Skeletal muscle tissue (tissue), 4 donors: ENCODE measurements around the gene FYCO1. TPM values are rescaled to one million over a fixed set of nuclear protein-coding genes. Genes with fewer than 3 reads are reported as not detected.

Experiments used
- H3K27ac ChIP-seq: one replicate; pipeline ENCODE4 v1.7.0; 2013; ENCODE audit warnings: mild to moderate bottlenecking, low read depth, low read length, inconsistent platforms
- H3K27me3 ChIP-seq, 3 donors: one replicate each; pipeline ENCODE4 v1.7.0; 2013; ENCODE audit warnings: low read length in 3 of 3; ENCODE audit not compliant: control insufficient read depth in 3 of 3, insufficient read depth in 3 of 3
- H3K36me3 ChIP-seq, 3 donors: one replicate each; pipeline ENCODE4 v1.7.0; 2013; ENCODE audit warnings: low read length in 3 of 3; ENCODE audit not compliant: control insufficient read depth in 3 of 3, insufficient read depth in 3 of 3
- H3K4me1 ChIP-seq, 3 donors: one replicate each; pipeline ENCODE4 v1.7.0; 2013; ENCODE audit warnings: low read length in 3 of 3, mild to moderate bottlenecking in 3 of 3; ENCODE audit not compliant: control insufficient read depth in 3 of 3, insufficient read depth in 3 of 3
- H3K4me3 ChIP-seq, 3 donors: one replicate each; pipeline ENCODE4 v1.7.0; 2013; ENCODE audit warnings: low read length in 3 of 3
- H3K9ac ChIP-seq, 3 donors: one replicate each; pipeline ENCODE4 v1.7.0; 2013; ENCODE audit warnings: low read length in 3 of 3, mild to moderate bottlenecking in 3 of 3, moderate library complexity in 2 of 3, low read depth in 1 of 3
- H3K9me3 ChIP-seq, 3 donors: one replicate each; pipeline ENCODE4 v1.7.0; 2013; ENCODE audit warnings: low read length in 3 of 3; ENCODE audit not compliant: control insufficient read depth in 3 of 3
- total RNA-seq: library from RNA; depleted of rRNA; stranded (reverse); fragments of >200 nt; gene quantifications from one replicate; pipeline ENCODE4 v1.2.3, GENCODE V29; 2014
- donor health status: Osteomylitis.

Gene FYCO1
- total RNA-seq, 1 donor from 2014 or later: 16.7 TPM

DNA sequence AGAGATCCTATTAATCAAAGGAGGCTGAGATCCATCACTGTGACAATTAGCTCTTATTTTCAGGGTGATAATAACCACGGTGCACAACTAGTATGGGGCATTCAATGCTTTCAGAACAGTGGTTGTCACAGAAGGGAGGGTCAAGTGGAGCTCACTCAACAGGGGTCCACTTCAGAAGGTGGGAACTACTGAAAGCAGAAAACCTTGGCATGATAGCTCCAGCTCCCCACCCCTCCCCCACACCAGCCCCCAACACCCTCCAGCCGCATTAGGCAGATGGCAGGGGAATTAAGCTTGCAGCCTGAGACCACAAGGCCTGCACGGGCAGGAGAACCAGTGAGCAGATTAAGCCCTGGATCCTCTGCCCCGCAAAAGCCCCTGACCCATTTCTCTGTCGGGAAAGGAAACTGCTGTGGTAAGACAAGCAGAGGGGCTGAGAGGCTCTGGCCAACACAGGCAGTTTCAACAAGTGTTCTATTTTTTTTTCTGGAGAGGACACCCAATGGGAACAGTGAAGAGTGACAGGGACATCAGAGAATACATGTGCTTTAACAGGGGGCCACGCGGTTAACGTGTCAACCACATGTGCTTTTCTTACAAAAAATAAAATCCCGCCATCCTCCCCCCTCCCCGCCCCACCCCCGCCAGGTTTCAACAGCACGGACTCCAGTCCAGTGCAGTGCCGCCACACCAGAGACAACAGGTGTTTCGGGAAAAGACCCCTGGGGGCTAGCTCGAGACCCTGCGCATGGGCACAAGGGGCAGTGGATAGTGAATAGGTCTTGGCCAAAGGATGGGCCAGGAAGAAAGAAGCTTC, 997 bp downstream of the FYCO1 start:
- peaks cover 48 to 60% (median 51%) of the 10 kb centered on the region in 3 donors for H3K4me1 ChIP-seq
- H3K4me3 ChIP-seq: peak overlapping the region; percentile 92 to 93 (median 93)
- H3K27ac ChIP-seq: peak overlapping the region; percentile 99
- H3K9ac ChIP-seq: peak overlapping the region; percentile 97 to 100 (median 99)
- peaks cover 0 to 2% (median 0%) of the 10 kb centered on the region in 3 donors for H3K36me3 ChIP-seq
- no peaks in the 10 kb centered on the region for H3K9me3 ChIP-seq
- H3K27me3 ChIP-seq: no peaks in the 10 kb centered on the region

DNA sequence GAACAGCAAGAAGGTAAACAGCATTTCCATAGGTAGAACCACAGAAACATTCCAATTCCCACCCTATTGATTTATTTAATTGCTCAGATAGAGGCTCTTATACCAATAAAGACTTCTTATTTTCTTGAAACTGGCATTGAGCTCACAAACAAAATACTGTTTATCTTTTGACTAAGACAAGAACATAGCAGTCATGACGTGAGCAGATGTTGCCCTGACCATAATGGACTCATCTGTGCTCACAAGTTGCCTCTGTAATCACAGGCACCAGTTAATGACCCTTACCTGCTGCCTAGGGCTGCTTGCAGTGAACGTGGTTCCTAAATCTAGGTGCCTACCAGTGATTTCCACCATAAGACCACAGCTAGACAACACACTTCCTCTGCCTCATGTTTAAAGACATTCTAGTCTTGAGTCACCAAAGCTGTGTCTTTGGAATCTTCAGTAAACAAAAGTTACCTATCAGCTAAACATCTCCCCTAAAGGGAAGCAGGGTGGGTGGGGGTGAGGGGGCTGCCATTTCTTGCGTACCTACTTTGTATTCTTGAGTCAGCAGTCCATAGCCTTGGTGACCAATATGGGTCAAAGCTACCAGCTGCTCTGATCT, 2.1 kb downstream of the FYCO1 start:
- Histone ChIP-seq H3K27ac (peak overlapping the region; percentile 99), H3K4me1 (peaks cover 59 to 71% (median 62%) of the 10 kb centered on the region in 3 donors)

DNA sequence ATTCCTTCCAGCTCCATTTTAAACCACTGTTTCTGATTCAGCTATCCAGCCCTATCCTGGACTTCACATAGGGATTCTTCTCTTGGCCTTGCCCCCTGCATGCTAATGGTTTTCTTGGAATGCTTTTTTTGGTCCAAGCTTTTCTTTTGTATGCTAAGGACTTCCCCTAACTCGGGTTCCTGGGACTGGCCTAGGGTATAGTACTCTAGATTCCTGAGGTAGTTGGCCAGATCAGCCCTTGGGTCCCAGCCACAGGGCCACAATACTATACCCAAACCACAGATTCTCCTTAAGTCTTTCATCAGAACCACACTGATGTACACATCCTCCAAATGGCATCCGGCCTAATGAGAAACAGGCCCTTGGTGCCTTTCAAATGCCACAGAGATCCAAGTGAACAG, 2.8 kb downstream of the FYCO1 start:
- H3K36me3 ChIP-seq: peaks cover 0 to 2% (median 0%) of the 10 kb centered on the region in 3 donors
- H3K27me3 ChIP-seq: no peaks in the 10 kb centered on the region
- no peaks in the 10 kb centered on the region for H3K9me3 ChIP-seq
- H3K9ac ChIP-seq: peak overlapping the region; percentile 51 to 58 (median 57)
- H3K27ac ChIP-seq: peak overlapping the region; percentile 99
- H3K4me1 ChIP-seq: peaks cover 66 to 78% (median 69%) of the 10 kb centered on the region in 3 donors
- peak overlapping the region in 2 of 3 donors; percentile 38 to 58 for H3K4me3 ChIP-seq

More for the DNA sequence above, 2.1 kb downstream of the FYCO1 start:
- H3K4me3 ChIP-seq: peak overlapping the region in 2 of 3 donors; percentile 54 to 58
- peaks cover 0 to 2% (median 0%) of the 10 kb centered on the region in 3 donors for H3K36me3 ChIP-seq
- peak overlapping the region in 1 of 3 donors; percentile 58 for H3K9ac ChIP-seq
- H3K9me3 ChIP-seq: no peaks in the 10 kb centered on the region
- no peaks in the 10 kb centered on the region for H3K27me3 ChIP-seq

DNA sequence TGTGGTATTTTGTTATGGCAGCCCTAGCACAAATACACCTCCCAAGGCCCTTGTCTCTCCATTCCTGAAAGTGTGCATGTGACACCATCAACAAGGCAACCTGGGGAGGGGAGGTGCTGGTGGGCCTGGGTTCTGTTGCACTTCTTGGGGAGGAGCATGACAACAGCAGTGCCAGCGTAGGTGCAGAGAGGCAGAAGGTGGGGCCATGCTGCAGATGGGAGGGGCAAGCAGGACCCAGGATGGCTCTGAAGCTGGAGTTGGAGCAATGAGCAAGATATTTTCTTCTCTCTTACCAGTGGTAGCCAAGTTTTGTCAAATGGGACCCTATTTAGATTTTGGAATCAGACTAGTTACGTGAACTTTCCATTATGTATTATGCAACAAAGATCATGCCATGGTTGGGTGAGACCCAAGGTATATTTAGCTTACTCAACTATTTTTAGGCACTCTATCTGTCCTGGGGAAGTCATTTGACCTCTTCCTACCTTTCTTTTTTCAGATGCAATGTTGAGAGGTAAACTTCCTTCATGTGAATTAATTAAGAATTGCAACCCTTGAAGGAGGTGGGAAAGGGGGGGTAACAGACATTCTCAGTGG, 3.4 kb downstream of the FYCO1 start:
- Histone ChIP-seq H3K4me1 (peaks cover 72 to 84% (median 75%) of the 10 kb centered on the region in 3 donors), H3K9me3 (no peaks in the 10 kb centered on the region), H3K36me3 (peaks cover 0 to 2% (median 0%) of the 10 kb centered on the region in 3 donors), H3K27ac (peak overlapping the region; percentile 99), H3K9ac (peak overlapping the region; percentile 58 to 84 (median 78)), H3K4me3 (peak overlapping the region; percentile 38 to 58 (median 52)), H3K27me3 (no peaks in the 10 kb centered on the region)

DNA sequence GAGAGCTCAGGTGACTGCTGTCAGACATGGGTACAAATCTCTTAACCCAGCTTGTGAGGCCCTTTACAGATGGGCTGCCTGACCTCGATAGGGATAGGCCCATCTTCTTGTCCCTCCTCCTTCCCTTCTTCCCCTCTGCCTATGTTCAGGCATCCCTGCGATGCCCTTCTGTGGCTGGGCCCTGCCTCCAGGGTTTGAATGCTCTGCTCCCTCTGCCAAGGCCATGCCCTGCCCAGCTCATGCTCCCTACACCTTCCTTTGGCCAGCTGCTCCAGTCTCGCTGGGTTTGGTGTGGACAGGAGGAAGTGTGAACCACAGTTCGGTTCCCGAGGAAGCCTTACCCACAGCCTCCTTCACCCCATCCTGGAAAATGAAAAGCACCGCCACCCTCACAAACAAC, 4.3 kb downstream of the FYCO1 start:
- peak overlapping the region in 2 of 3 donors; percentile 41 to 52 for H3K4me3 ChIP-seq
- peak overlapping the region; percentile 99 for H3K27ac ChIP-seq
- H3K9me3 ChIP-seq: no peaks in the 10 kb centered on the region
- peak overlapping the region; percentile 46 to 84 (median 72) for H3K9ac ChIP-seq
- H3K36me3 ChIP-seq: peaks cover 0 to 2% (median 0%) of the 10 kb centered on the region in 3 donors
- peaks cover 79 to 89% (median 83%) of the 10 kb centered on the region in 3 donors for H3K4me1 ChIP-seq
- H3K27me3 ChIP-seq: no peaks in the 10 kb centered on the region

DNA sequence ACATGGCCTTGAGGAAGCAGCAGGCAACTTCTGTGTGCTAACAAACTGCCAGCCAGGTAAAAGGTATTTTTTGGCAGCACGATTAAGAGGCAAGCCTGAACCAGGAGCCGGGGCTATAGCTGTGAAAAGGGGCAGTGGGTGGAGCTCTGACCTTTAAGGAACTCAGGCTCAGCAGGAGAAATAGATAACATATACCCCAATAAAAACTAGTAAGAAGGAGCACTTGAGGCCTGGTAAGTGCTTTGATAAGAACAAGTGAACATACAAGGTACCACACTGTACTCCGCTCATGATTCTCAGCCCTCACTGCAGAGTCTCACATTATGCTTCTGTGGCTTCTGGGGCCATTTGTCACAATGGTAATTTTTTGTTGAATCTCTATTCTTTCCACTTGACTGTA, 5.4 kb downstream of the FYCO1 start:
- Histone ChIP-seq H3K4me3 (peak overlapping the region in 1 of 3 donors; percentile 10), H3K4me1 (peaks cover 83 to 89% (median 88%) of the 10 kb centered on the region in 3 donors), H3K9me3 (no peaks in the 10 kb centered on the region), H3K36me3 (peaks cover 0 to 2% (median 0%) of the 10 kb centered on the region in 3 donors), H3K27ac (peak overlapping the region; percentile 99), H3K9ac (peak overlapping the region; percentile 45 to 92 (median 86)), H3K27me3 (no peaks in the 10 kb centered on the region)

DNA sequence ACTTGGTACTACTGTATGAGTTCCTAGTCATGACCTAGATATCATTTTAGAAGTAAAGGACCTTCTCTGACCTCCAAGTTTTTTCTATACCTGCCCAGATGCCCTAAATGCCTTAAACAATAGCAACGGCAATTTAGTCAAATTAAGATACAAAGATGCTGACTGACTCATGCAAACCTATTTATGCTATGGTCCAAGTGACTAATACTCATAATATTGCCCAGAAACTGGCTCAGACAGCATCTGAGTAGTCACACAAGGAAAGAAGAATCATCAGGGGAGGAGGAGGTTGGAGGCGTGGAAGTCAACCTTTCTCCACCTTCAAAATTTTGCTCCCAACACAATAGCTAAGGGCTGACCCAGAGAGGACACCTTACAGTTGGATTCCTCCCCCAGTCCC, 6.8 kb downstream of the FYCO1 start:
- Histone ChIP-seq H3K27me3 (no peaks in the 10 kb centered on the region), H3K4me3 (peak overlapping the region; percentile 42 to 71 (median 61)), H3K36me3 (peaks cover 0 to 2% (median under 1%) of the 10 kb centered on the region in 3 donors), H3K9ac (peak overlapping the region; percentile 5 to 92 (median 86)), H3K4me1 (peaks cover 91 to 95% (median 95%) of the 10 kb centered on the region in 3 donors), H3K9me3 (no peaks in the 10 kb centered on the region), H3K27ac (peak overlapping the region; percentile 99)

DNA sequence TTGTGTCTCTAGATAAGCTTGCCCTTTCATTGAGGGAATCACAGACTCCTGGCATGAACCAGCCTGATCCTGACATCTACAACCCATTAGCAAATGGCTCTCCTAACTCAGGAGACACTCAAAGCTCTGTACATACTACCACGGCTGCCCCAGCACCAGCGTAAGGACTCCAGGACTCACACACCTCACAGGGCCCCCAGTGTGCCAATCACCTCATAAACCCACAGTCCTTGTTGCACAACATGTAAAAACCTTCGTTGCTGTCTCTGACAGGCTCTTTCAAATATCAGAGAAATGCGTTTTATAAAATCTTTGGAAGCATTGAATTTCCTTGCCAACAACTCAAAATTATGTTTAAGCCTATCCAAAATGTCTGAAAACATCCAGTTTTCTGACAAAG, 7.3 kb downstream of the FYCO1 start:
- Histone ChIP-seq H3K36me3 (peaks cover under 1 to 4% (median 2%) of the 10 kb centered on the region in 3 donors), H3K4me3 (peak overlapping the region; percentile 42 to 71 (median 61)), H3K4me1 (peaks cover 91 to 96% (median 96%) of the 10 kb centered on the region in 3 donors), H3K9ac (peak overlapping the region; percentile 86 to 93 (median 92)), H3K27me3 (no peaks in the 10 kb centered on the region), H3K27ac (peak overlapping the region; percentile 99), H3K9me3 (no peaks in the 10 kb centered on the region)

DNA sequence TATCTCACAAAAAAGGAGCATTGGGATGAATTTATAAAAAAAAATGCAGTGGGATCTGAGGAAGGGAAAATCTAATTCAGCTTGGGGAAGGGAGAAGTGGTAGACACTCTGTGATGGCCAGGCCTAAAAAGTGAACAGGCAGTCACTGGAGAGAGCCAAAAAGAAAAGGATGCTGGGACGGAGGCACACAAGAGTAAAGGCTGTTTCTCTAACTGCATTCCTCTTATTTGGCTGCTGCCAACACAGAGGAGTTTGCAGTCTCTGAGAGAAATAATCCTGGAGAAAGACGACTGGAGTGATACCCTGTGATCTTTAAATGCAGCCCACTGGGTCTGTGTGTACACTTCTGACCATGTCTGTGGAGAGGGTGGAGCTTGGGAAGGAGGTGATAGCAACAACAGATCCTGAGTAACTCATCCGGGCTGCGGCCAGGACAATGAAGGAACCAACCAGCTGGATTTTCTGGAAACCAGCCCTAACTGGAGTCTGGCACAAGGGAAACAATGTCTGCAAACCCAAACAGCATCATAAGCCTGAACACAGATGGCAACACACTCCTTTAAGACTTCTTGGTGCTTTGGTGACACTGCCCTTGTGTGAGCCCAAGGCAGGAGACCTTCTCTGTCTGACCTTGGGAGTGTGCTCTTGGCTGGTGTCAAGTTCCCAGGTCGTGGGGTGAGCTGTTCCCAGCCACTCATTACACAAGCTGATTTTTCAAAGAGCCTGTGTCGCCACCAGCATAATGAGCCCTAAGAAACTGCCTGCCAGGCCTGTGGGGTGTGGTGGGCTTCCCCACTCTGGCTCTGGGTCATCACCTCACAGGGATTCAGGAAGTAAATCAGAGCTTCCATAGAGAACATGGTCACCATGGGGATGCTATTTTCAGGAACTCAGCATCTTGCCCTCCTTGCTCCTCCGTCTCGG, 8.0 kb downstream of the FYCO1 start:
- peak overlapping the region; percentile 99 for H3K27ac ChIP-seq
- H3K9ac ChIP-seq: peak overlapping the region; percentile 86 to 93 (median 92)
- no peaks in the 10 kb centered on the region for H3K9me3 ChIP-seq
- H3K27me3 ChIP-seq: no peaks in the 10 kb centered on the region
- peaks cover 7 to 11% (median 8%) of the 10 kb centered on the region in 3 donors for H3K36me3 ChIP-seq
- peaks cover 91 to 96% (median 95%) of the 10 kb centered on the region in 3 donors for H3K4me1 ChIP-seq
- H3K4me3 ChIP-seq: peak overlapping the region; percentile 39 to 72 (median 71)
